Pancreas (tissue), 10 donors: ENCODE measurements around the gene MTF1. TPM values are rescaled to one million over a fixed set of nuclear protein-coding genes. Genes with fewer than 3 reads are reported as not detected.
A peak's percentile ranks its signal among the peaks of the same experiment; 100 is the strongest.

Source experiments
- ATAC-seq, 4 donors: fragments of 200-7000 bp; cut with Tn5 transposase; one replicate each; pipeline versions ENCODE4 v1.8.0 to v1.9.1; 2020; ENCODE audit warnings: mild to moderate bottlenecking in 4 of 4, moderate library complexity in 4 of 4
- DNase-seq, 6 donors: peaks; one replicate each; pipeline ENCODE4 v3.0.0-alpha.2; 2020
- FAIRE-seq: peaks from 2 replicates; lab custom pipeline; 2012; peaks lifted over from hg19 to GRCh38; lab: Jason Lieb, UNC
- H3K27ac ChIP-seq, 4 donors: fragments of 200-600 bp; sonication (generic); 1 replicate in 3 of 4; 2 replicates in 1 of 4; pipeline versions ENCODE4 v1.5.0 to v1.8.0; 2020
- H3K27me3 ChIP-seq, 4 donors: fragments of 200-600 bp; one replicate each; pipeline ENCODE4 v1.8.0; 2021
- H3K36me3 ChIP-seq, 3 donors: fragments of 200-600 bp; sonication (generic) in 1 of 3; one replicate each; pipeline versions ENCODE4 v1.5.0 to v1.8.0; 2020 to 2021
- H3K4me1 ChIP-seq, 3 donors: fragments of 200-600 bp; one replicate each; pipeline ENCODE4 v1.8.0; 2021
- H3K4me3 ChIP-seq, 4 donors: fragments of 200-600 bp; sonication (generic) in 2 of 4; one replicate each; pipeline versions ENCODE4 v1.5.0 to v1.8.0; 2020 to 2021
- H3K9me3 ChIP-seq, 4 donors: fragments of 200-600 bp; one replicate each; pipeline ENCODE4 v1.8.0; 2021
- CTCF ChIP-seq, 4 donors: fragments of 200-600 bp; sonication (generic) in 3 of 4; IDR thresholded peaks; one replicate each; pipeline versions ENCODE4 v1.5.0 to v1.8.0; 2021; ENCODE audit warnings: antibody characterized with exemption in 4 of 4
- WGBS, 2 donors: extraction: QIAGEN DNeasy Blood & Tissue Kit; methylation state at CpG; one replicate each; pipeline ENCODE4 v1.1.7; 2013; 5-methylcytosine and 5-hydroxymethylcytosine counted together
- intact Hi-C, 3 donors: fragments of 100-400 bp; cut with DNase I; formaldehyde crosslinking; loops; one replicate each; pipeline versions ENCODE4 v1.11.1 to v1.14.2; 2022
- polyA plus RNA-seq, 2 donors: library from polyadenylated mRNA; stranded (reverse); fragments of 200-250 nt; gene quantifications; one replicate each; pipeline ENCODE4 v1.2.3, GENCODE V29; 2013
- total RNA-seq, 6 donors: library from RNA; stranded (reverse); fragmentation: NEBNext Ultra II Directional in 4 of 6; extraction: Animal tissue kit (Norgen Biotek cat#: 25700) in 4 of 6; gene quantifications; one replicate each; pipeline versions ENCODE4 v1.2.1 to v1.2.4, GENCODE V29; 2021 to 2023
- donor health status: healthy with polysubstance abuse.
- donor health status: DM: no; HTN: no; CAD: no; lungs with moderate emphysema.
- donor health status: DM: no; HTN: no; CAD: no.
- donor health status: control.
- donor health status: control.
- donor health status: Bipolar disorder and iron deficiency.
- donor health status: DM: yes; HTN: yes; CAD: no.
- donor health status: DM: no; HTN: no; CAD: no.
- donor health status: DM: no; HTN: no; CAD: no.
- donor health status: DM: yes; HTN: yes; CAD: no.

Gene MTF1
- total and polyA plus RNA-seq, 8 donors: 1.4 to 13.5 (median 7.2) TPM

GRCh38 chr1:37846647-37847339 is 12.6 kb downstream of the MTF1 start:
- peak in 1 of 4 donors; percentile 40 for ATAC-seq
- no peak for DNase-seq
- WGBS, 2 donors: 88 to 89% methylated on average over 4 of the region's 4 CpGs
- H3K27ac ChIP-seq: peak overlapping the region in 1 of 4 donors; percentile 14
- H3K9me3 ChIP-seq: no peaks in the 10 kb centered on the region
- intact Hi-C loops: no loop called here
- H3K4me1 ChIP-seq: peaks cover 0 to 22% (median 0%) of the 10 kb centered on the region in 3 donors
- no peak for FAIRE-seq
- no peak overlapping the region for H3K4me3 ChIP-seq
- H3K36me3 ChIP-seq: no peaks in the 10 kb centered on the region
- TF ChIP-seq CTCF (IDR thresholded peaks at IDR 0.05): no peak
- no peaks in the 10 kb centered on the region for H3K27me3 ChIP-seq

- no peaks in the 10 kb centered on the region for H3K9me3 ChIP-seq
- WGBS, 2 donors: 68 to 74% methylated on average over 3 of the region's 3 CpGs
- no peaks in the 10 kb centered on the region for H3K27me3 ChIP-seq
- H3K4me1 ChIP-seq: peaks cover 0 to 15% (median 0%) of the 10 kb centered on the region in 3 donors
- no peak overlapping the region for H3K4me3 ChIP-seq
- ATAC-seq (no peak), FAIRE-seq (no peak), DNase-seq (no peak)
- no peak for TF ChIP-seq CTCF (IDR thresholded peaks at IDR 0.05)
- H3K36me3 ChIP-seq: no peaks in the 10 kb centered on the region
- no peak overlapping the region for H3K27ac ChIP-seq
- intact Hi-C loops: no loop called here
These were observed 13.6 kb downstream of the MTF1 start for GRCh38 chr1:37845786-37846185.

- FAIRE-seq (no peak), ATAC-seq (no peak), DNase-seq (no peak)
- WGBS, 2 donors: 77 to 80% methylated on average over 5 of the region's 5 CpGs
- intact Hi-C loops: no loop called here
- Histone ChIP-seq H3K4me1 (peaks cover 0 to 14% (median 0%) of the 10 kb centered on the region in 3 donors), H3K36me3 (no peaks in the 10 kb centered on the region), H3K4me3 (no peak overlapping the region), H3K27me3 (no peaks in the 10 kb centered on the region), H3K27ac (no peak overlapping the region), H3K9me3 (no peaks in the 10 kb centered on the region)
- TF ChIP-seq CTCF (IDR thresholded peaks at IDR 0.05): no peak
These were observed 14.2 kb downstream of the MTF1 start for GRCh38 chr1:37845049-37845646.

- H3K36me3 ChIP-seq: no peaks in the 10 kb centered on the region
- peaks cover 0 to 14% (median 0%) of the 10 kb centered on the region in 3 donors for H3K4me1 ChIP-seq
- intact Hi-C loops: no loop called here
- no peak for TF ChIP-seq CTCF (IDR thresholded peaks at IDR 0.05)
- H3K4me3 ChIP-seq: no peak overlapping the region
- no peaks in the 10 kb centered on the region for H3K27me3 ChIP-seq
- DNase-seq (no peak), FAIRE-seq (no peak), ATAC-seq (no peak)
- H3K9me3 ChIP-seq: no peaks in the 10 kb centered on the region
- H3K27ac ChIP-seq: no peak overlapping the region
These were observed 14.9 kb downstream of the MTF1 start for GRCh38 chr1:37844536-37844935.

- no peak overlapping the region for H3K4me3 ChIP-seq
- DNase-seq (no peak), ATAC-seq (no peak), FAIRE-seq (no peak)
- H3K27ac ChIP-seq: no peak overlapping the region
- H3K27me3 ChIP-seq: no peaks in the 10 kb centered on the region
- 81 to 83% methylated on average over 3 of the region's 3 CpGs for WGBS, 2 donors
- H3K4me1 ChIP-seq: peaks cover 0 to 10% (median 0%) of the 10 kb centered on the region in 3 donors
- no peak for TF ChIP-seq CTCF (IDR thresholded peaks at IDR 0.05)
- no peaks in the 10 kb centered on the region for H3K9me3 ChIP-seq
- intact Hi-C loops: no loop called here
- H3K36me3 ChIP-seq: peaks cover 0 to 20% (median 16%) of the 10 kb centered on the region in 3 donors
These were observed 17.7 kb downstream of the MTF1 start for GRCh38 chr1:37841652-37842051.
